Right renal cortex interstitium (tissue), 3 donors: ENCODE data around the gene PGAP6. TPM values are rescaled to one million over a fixed set of nuclear protein-coding genes. Genes with fewer than 3 reads are reported as not detected.
"Not testable (repeated sequence)": the region's sequence is repeated elsewhere in the genome, so short reads cannot be mapped to it uniquely, and the experiment has no call there.

Experiments used
- DNase-seq, 3 donors: peaks; one replicate each; pipeline ENCODE4 v3.0.0-alpha.2; 2013; ENCODE audit warnings: low read depth in 3 of 3, low spot score in 2 of 3
- polyA plus RNA-seq, 3 donors: library from polyadenylated mRNA; unstranded; fragments of 120-200 nt; gene quantifications; one replicate each; pipeline ENCODE4 v1.2.1, GENCODE V29; 2013; ENCODE audit not compliant: insufficient read length in 3 of 3

The PGAP6 gene
- polyA plus RNA-seq, 3 donors, result 53.9 to 75.4 (median 66.1) TPM

- no peak for DNase-seq
These were observed 12.4 kb downstream of the PGAP6 start for GRCh38 chr16:369275-369865.

DNA sequence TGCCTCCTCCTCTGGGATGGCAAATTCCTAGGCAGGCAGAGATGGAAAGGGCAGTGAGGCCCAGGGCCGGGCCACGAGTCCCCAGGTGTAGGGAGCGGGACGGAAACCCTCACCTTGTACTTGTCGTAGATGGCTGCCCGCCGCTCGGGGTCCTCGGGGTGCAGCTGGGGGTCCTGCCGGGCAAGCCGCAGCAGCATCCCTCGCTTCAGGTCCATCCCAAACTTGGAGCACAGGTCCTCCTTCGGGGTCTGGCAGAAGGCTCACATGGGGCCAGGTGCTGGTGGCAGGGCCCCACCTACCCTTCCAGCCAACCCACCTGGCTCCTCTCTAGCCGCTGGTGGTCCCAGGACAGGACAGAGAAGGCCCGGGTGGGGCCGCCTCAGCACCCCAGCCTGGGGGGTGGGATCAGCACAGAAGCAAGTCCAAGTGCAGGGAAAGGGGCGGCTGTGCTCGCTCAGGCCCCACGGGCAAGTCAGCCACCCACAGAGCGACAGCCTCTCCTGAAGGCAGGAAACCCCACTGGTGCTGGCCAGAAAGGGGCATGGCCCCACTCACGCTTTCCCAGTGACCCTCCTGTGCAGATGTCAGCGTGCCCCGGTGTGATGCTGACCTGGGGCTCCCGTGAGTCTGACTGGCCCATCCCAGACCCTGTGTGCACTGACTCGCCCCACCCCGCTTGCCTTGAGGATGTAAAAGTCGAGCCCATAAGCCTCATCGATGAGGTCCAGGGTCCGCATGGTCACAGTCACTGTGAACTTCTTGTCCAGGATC is 13.2 kb downstream of the PGAP6 start:
- no peak for DNase-seq

GRCh38 chr16:367333-367903 is 14.4 kb downstream of the PGAP6 start:
- DNase-seq, result no peak

- no peak for DNase-seq
These were observed 15.3 kb downstream of the PGAP6 start for GRCh38 chr16:366476-366875.

- no peak for DNase-seq
These were observed 16.9 kb downstream of the PGAP6 start for GRCh38 chr16:364595-365491.

GRCh38 chr16:363766-364490 is 17.9 kb downstream of the PGAP6 start:
- no peak for DNase-seq

- no peak for DNase-seq
These were observed 18.5 kb downstream of the PGAP6 start for GRCh38 chr16:363110-363765.

DNA sequence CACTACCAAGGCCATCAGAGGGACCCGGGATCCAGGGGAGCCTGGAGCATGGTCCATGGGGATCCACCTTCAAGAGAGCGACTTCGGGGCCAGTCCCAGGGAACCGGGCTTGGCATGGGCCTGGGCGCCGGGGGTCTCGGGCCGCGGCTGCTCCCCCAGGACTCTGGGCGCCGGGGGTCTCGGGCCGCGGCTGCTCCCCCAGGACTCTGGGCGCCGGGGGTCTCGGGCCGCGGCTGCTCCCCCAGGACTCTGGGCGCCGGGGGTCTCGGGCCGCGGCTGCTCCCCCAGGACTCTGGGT is 19.1 kb downstream of the PGAP6 start:
- not testable (repeated sequence) for DNase-seq

DNA sequence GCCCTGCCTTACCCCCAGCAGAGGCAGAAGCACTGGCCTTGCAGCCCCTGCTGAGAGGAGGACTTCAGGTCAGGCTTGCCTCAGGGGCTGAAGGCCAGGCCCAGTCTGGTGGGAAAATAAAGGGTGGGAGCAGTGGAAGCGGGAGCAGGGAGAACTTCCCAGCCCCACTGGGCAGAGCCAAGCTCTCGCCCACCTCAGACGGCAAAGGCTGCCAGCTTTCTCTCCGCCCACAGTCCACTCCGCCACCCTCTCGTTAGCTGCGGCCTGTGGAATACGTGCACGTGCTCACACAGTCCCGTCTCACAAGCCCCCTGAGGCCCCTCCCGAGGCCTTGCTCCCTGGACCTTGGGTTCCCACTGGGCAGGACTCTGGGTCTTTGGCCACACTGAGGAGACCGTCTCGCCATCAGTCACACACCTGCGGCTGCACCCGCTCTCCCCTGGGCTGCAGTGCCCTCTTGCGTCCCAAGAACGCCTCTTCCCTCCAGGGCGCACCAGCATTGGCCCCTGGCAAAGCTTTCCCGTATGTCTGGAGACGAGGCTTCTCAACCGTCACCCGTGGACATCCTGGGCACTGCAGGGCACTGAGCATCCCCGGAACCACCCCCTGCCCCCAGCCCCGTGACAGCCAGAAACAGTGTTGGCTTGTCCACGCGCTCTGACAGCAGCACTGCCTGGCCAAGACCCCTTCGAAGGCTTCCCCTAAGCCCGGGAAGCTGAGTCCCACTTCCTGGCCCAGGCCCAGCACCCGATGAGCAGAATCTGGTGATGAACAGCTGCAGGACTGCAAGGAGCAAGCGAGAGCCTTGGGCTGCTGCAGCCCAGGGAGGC is 19.7 kb downstream of the PGAP6 start:
- no peak for DNase-seq

DNA sequence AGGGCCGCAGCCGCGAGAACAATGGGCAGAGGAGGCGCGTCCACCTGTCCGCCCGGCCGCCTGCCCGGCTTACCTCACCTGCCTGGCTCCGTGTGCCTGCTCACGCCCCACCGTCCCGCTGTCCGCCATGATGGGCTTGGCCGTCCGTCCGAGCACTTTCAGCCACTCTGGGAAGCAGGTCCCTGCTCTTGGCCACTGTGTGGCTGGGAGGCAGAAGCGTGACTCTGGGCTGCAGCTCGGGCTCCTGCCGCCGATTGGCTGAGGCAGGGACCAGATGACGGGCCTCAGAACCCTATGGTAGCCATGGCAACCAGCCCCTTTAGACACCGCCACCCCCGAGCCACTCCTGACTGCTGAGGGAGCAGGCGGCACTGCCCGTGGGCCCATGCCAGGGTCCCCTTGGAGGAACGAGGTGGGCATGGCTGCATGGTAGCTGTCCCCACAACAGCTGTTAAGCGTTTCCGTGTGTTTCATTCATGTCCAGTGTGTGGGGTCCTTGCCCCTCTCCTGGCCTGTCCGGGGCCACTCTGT is 20.4 kb downstream of the PGAP6 start:
- no peak for DNase-seq

DNA sequence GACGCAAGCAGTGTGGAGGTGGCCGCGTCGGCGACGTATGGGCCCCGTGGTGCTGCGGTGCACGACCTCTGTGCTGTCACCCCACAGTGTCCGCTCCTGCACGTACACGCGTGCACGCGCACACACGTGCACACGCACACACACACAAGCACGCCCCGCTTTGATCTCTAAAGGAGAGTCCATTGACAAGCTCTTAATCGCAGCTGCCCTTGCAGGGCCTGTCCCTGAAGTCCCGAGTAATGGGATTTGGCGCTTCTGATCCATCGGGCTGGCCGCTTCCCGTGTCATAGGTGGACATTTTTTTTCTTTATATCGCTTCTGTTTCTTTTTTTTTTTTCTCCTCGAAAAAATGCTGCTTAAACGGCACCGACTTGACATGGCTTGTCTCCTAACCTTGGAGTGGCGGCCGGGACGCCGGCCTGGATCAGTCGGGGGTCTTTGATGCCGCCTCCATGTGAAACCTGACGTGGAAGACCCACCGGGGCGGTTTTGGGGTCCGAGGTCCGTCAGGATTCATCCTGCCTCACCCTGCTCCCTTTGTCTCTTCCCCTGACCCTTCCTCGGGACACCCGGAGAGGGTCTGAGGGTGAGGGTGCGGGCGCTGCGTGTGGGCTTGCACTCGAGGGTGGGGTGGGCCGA is 21.0 kb downstream of the PGAP6 start:
- no peak for DNase-seq

DNA sequence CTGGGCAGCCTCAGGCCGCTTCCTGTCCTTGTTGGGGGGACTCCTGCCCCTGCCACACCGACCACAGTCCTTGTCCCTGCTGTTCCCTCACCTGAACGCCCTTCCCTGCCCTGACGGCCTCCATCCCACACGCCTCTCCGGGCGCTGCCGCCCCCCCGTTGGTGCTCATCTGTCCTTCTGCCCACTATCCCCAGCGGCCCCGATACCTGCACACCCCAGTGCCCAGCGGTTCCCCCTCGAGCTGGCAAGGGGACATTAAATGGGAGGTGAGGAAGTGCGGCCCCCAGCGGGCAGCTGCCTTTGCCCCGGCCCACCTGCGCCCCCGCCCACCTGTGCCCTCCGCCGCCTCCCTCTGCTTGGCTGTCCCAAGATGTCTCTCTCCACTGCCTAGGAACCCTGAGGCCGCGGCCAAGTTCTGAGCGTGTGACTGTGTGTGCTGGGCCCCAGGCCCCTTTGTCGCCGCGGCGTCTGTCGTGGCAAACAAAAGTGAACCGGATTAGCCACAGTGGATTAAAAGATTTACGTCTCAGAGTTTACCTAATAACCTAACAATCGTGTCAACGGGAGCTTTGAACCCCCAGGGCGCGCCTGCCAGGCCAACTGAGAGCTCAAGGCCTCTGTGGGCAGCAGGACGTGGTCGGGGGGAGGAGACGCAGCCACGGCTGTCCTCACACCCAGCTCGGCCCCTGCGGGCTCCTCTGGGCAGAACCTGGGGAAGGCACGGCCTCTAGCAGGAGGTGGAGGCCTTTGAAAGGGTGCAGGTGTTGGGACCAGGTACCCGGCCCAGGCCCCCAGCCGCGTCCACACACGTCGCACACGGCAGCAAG is 21.7 kb downstream of the PGAP6 start:
- DNase-seq, result no peak

GRCh38 chr16:359067-359763 is 22.6 kb downstream of the PGAP6 start:
- no peak for DNase-seq

DNA sequence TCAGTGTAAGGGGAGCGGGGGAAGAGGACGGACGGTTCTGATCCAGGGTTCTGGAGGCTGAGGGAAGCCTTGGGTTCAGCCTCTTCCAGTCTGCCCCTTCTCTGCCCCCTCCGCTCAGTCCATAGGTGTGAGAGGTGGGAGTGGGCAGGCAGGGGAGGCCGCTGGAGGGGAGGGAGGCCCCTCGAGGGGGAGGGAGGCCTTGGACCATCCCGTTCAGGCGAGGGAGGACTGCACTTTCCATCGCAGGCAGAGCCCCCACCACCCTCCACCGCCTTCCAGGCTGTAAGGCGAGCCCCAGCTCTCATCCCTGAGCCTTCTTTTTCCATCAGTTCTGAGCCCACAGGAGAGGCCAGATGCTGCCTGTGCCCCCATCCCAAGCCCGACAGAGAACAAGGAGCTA is 25.0 kb downstream of the PGAP6 start:
- DNase-seq, result no peak

GRCh38 chr16:354971-355461 is 26.8 kb downstream of the PGAP6 start:
- DNase-seq, result no peak

- no peak for DNase-seq
These were observed 27.4 kb downstream of the PGAP6 start for GRCh38 chr16:354291-354881.
